C4-2B (cell line): ENCODE results near the gene TRO.

Source experiments
- CTCF ChIP-seq: fragments of 450-650 bp; conservative IDR thresholded peaks from 2 replicates; pipeline ENCODE4 v1.5.1; 2017; ENCODE audit warnings: mild to moderate bottlenecking
- ZFX ChIP-seq: fragments of 450-650 bp; IDR thresholded peaks from 2 replicates; pipeline ENCODE4 v1.6.1; 2017

DNA sequence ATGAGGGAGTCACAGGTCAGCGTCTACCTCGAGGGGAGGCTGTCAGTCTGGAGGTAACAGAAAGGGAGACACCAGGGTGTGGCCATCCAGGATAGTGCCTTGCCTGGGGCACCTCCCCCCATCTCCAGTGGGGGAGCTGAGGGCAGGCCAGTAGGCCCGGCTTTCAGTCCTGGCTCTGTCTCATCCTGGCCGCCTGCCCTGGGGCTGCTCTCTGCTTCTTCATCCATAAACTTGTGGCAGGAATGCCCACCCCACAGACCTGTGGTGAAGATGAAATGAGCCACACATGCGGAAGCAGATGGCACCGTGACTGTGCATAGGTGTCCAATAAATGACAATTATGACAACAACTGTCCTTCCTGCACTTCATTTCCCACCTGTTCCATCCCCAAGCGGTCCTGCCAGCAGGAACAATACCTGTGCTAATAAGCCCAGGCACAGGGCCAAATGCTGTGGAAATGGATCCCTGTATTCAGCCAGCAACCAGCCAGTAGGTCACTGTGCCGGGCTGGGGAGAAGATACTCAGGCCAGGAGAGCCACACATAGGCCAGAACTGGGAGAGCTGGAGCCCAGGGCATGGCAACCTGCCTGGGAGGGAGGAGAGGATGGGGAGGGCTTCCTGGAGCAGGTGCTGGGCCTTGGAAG is 30.2 kb downstream of the TRO start:
- TF ChIP-seq CTCF (0 out of 2 replicates have a peak, but pooled peaks have one; percentile 6), ZFX (no peak)
